Measurements from ENCODE around the gene RITA1.
A peak's percentile ranks its signal among the peaks of the same experiment; 100 is the strongest.

Gene RITA1

GRCh38 chr12:113186666-113187325 lies 1.3 kb downstream of the RITA1 start:
- TF ChIP-seq, protein P1, sequence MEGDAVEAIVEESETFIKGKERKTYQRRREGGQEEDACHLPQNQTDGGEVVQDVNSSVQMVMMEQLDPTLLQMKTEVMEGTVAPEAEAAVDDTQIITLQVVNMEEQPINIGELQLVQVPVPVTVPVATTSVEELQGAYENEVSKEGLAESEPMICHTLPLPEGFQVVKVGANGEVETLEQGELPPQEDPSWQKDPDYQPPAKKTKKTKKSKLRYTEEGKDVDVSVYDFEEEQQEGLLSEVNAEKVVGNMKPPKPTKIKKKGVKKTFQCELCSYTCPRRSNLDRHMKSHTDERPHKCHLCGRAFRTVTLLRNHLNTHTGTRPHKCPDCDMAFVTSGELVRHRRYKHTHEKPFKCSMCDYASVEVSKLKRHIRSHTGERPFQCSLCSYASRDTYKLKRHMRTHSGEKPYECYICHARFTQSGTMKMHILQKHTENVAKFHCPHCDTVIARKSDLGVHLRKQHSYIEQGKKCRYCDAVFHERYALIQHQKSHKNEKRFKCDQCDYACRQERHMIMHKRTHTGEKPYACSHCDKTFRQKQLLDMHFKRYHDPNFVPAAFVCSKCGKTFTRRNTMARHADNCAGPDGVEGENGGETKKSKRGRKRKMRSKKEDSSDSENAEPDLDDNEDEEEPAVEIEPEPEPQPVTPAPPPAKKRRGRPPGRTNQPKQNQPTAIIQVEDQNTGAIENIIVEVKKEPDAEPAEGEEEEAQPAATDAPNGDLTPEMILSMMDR (IDR thresholded peaks at IDR 0.05) = no peak
- no peak overlapping the region for H3K9ac ChIP-seq
- no peaks in the 10 kb centered on the region for H3K9me3 ChIP-seq (ENCODE audit: control insufficient read depth, low read length)
- no peaks in the 10 kb centered on the region for H3K36me3 ChIP-seq (ENCODE audit: control insufficient read depth, insufficient read depth, low read length)
- H3K27me3 ChIP-seq (ENCODE audit: control insufficient read depth, insufficient read depth, low read length) = no peaks in the 10 kb centered on the region
- H3K27ac ChIP-seq = no peak overlapping the region
- H3K4me2 ChIP-seq (ENCODE audit: low read length) = peak overlapping the region; percentile 86
- peaks cover 13% of the 10 kb centered on the region for H3K4me1 ChIP-seq
- H2AFZ ChIP-seq = no peak overlapping the region
- no peak overlapping the region for H3K4me3 ChIP-seq (ENCODE audit: low read depth, low read length)
- H3K79me2 ChIP-seq = peaks cover 14% of the 10 kb centered on the region

DNA sequence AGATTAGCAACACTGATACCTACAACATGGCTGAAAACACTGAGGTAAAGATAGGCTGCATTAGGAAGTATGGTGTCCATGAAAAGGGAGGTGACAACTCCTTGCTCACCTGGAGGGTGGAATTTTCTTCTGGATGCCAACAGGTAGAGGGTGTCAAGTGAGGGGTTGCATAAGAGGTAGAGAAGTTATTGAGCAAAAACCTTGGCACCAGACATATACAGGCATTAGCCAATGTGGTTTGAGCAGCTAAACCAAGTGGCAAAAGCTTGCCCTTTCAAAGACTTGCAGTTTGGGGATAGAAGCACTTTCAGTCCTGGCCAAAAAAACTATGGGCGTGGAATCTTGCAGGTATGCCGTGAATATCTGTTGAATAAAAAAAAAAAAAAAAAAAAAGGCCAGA lies 3.8 kb downstream of the RITA1 start:
- H3K9me3 ChIP-seq (ENCODE audit: control insufficient read depth, low read length) = no peaks in the 10 kb centered on the region

GRCh38 chr12:113190761-113191160 lies 5.2 kb downstream of the RITA1 start:
- H3K9me3 ChIP-seq (ENCODE audit: control insufficient read depth, low read length) = no peaks in the 10 kb centered on the region
- H3K4me2 ChIP-seq (ENCODE audit: low read length) = no peak overlapping the region
- H3K4me1 ChIP-seq = peaks cover 7% of the 10 kb centered on the region
- H3K9ac ChIP-seq = no peak overlapping the region
- no peaks in the 10 kb centered on the region for H3K27me3 ChIP-seq (ENCODE audit: control insufficient read depth, insufficient read depth, low read length)
- TF ChIP-seq, protein P1 (IDR thresholded peaks at IDR 0.05) = no peak
- no peaks in the 10 kb centered on the region for H3K36me3 ChIP-seq (ENCODE audit: control insufficient read depth, insufficient read depth, low read length)
- H3K4me3 ChIP-seq (ENCODE audit: low read depth, low read length) = no peak overlapping the region
- H3K27ac ChIP-seq = no peak overlapping the region
- H3K79me2 ChIP-seq = no peaks in the 10 kb centered on the region
- no peak overlapping the region for H2AFZ ChIP-seq

More for the DNA sequence above, 3.8 kb downstream of the RITA1 start:
- no peak overlapping the region for H3K27ac ChIP-seq
- no peak overlapping the region for H3K4me3 ChIP-seq (ENCODE audit: low read depth, low read length)
- H3K4me2 ChIP-seq (ENCODE audit: low read length) = no peak overlapping the region
- H3K79me2 ChIP-seq = peaks cover 4% of the 10 kb centered on the region
- no peak overlapping the region for H2AFZ ChIP-seq
- H3K36me3 ChIP-seq (ENCODE audit: control insufficient read depth, insufficient read depth, low read length) = no peaks in the 10 kb centered on the region
- H3K27me3 ChIP-seq (ENCODE audit: control insufficient read depth, insufficient read depth, low read length) = no peaks in the 10 kb centered on the region
- no peak overlapping the region for H3K9ac ChIP-seq
- TF ChIP-seq, protein P1 (IDR thresholded peaks at IDR 0.05) = no peak
- H3K4me1 ChIP-seq = peaks cover 8% of the 10 kb centered on the region

GRCh38 chr12:113191227-113191626 lies 5.7 kb downstream of the RITA1 start:
- H3K9ac ChIP-seq = no peak overlapping the region
- H3K27ac ChIP-seq = no peak overlapping the region
- H3K27me3 ChIP-seq (ENCODE audit: control insufficient read depth, insufficient read depth, low read length) = no peaks in the 10 kb centered on the region
- TF ChIP-seq, protein P1 (IDR thresholded peaks at IDR 0.05) = no peak
- no peak overlapping the region for H2AFZ ChIP-seq
- no peaks in the 10 kb centered on the region for H3K36me3 ChIP-seq (ENCODE audit: control insufficient read depth, insufficient read depth, low read length)
- peaks cover 5% of the 10 kb centered on the region for H3K4me1 ChIP-seq
- H3K4me3 ChIP-seq (ENCODE audit: low read depth, low read length) = no peak overlapping the region
- no peaks in the 10 kb centered on the region for H3K79me2 ChIP-seq
- H3K9me3 ChIP-seq (ENCODE audit: control insufficient read depth, low read length) = no peaks in the 10 kb centered on the region
- H3K4me2 ChIP-seq (ENCODE audit: low read length) = no peak overlapping the region

- Histone ChIP-seq H3K36me3 (ENCODE audit: control insufficient read depth, insufficient read depth, low read length) (no peaks in the 10 kb centered on the region), H3K4me3 (ENCODE audit: low read depth, low read length) (no peak overlapping the region), H2AFZ (no peak overlapping the region), H3K4me1 (peaks cover 16% of the 10 kb centered on the region), H3K27me3 (ENCODE audit: control insufficient read depth, insufficient read depth, low read length) (no peaks in the 10 kb centered on the region), H3K9ac (no peak overlapping the region), H3K4me2 (ENCODE audit: low read length) (no peak overlapping the region), H3K79me2 (no peaks in the 10 kb centered on the region), H3K9me3 (ENCODE audit: control insufficient read depth, low read length) (no peaks in the 10 kb centered on the region), H3K27ac (no peak overlapping the region)
- TF ChIP-seq, protein P1 (IDR thresholded peaks at IDR 0.05) = no peak
Measured at GRCh38 chr12:113194971-113195391, 9.5 kb downstream of the RITA1 start.
